GM11168 (cell line): ENCODE results near the gene MRPL38.

Experiments
- in situ Hi-C: fragments of 300-500 bp; cut with MboI; formaldehyde crosslinking; loops from one replicate; pipeline ENCODE4 v1.12.0; 2022; ENCODE audit warnings: low sequenced_read_pairs; ENCODE audit not compliant: unreplicated experiment

The MRPL38 gene

DNA sequence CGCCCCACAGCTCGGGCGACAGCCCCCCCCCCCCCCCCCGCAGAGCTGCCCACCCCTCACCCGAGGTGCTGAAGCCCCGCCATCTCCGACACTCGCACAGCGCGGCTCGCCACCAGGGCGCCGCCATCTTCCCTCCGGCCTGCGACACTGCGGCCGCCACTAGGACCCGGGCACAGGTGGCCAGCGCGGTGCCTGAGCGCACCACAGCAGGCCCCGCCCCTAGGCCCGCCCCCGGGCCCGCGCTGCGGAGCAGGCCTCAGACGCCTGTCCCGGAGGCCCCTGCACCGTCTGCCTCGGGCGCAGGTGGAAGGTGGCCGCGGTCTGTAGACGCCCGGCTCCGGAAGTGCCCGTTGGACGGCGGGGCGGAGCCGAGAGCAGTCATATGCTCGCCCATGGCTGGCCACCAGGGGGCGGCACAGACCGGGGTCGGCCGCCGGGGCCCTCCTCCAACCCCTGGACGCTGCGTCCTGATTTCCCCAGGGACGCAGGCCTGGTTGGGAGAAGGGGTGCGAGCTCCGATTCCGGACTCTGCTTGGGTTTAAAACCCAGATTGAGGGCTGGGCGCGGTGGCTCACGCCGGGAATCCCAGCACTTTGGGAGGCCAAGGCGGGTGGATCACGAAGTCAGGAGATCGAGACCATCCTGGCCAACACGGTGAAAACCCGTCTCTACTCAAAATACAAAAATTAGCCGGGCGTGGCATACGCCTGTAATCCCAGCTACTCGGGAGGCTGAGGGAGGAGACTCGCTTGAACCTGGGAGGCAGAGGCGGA, at the start of gene MRPL38:
Gene MRPL38 (minus strand): TSS at position 136 of the 773 bp plus-strand sequence. CDS start 9 bp downstream, at position 127.
- in situ Hi-C loops = loop anchor here (25.0 kb wide), 1 partner anchor 407 kb away; the partner anchor contains the start of gene QRICH2

DNA sequence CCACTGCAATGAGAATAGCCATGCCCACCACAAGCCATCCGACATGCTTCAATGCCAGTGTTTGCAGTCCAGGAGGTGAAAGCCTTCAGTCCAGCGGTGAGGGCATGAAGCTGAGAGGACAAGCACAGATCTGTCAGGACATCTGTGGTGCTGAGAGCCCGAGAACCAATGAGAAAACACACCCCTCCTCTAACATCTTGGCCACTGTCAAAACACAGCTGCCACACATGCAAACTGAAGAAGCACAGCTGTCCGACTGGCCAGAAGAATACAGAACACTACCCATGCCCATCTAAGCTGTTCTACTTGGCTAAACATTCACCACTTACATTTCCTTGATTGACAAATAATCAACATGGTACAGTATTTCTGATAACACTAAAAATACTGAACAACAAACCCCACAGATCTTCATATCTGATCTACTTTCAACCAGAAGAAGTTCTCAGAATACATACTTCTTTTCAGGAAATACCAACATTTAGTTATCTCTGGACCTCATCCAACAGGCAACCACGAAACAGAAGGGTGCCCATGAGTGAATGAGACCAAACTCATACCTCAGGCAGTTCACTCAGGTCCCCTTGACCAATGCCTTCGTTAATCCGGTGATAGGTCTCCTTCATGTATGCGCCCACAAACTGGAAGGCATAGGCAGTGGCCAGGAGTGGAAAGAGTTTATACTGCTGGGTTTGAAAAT, 46.3 kb upstream of the MRPL38 start:
- in situ Hi-C loops = no loop called here

DNA sequence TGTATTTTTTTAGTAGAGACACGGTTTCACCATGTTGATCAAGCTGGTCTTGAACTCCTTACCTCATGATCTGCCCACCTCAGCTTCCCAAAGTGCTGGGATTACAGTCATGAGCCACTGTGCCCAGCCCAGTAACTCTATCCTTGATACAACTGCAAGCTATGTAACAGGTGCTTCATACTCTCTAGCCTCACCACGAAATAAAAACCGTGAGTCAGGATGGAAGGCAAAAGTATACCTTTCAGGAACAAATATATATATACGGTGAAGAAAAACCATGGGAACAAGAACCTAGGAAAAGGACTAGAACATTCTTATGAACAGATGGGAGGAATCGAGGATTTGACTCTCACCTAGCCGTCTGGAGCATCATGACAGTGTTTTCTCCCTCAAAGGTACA, 45.7 kb upstream of the MRPL38 start:
- in situ Hi-C loops = no loop called here

DNA sequence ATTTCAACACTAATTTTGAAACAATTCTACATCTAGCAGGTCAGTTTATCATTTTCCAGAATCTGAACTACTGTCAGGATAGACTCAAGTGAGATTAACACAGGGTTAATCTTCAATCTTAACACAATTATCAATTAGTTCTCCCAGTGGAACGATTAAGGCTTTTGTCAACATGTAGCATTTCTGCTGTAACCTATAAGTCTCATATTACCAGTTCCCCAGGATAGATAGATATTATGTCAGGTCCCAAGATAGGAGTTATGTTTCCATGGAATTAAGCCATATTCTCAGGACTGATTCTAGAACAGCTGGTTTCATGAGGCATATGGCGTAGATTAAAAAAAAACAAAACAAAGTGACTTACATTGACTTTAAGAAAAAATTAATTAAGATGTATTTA, 40.5 kb upstream of the MRPL38 start:
- in situ Hi-C loops = no loop called here

DNA sequence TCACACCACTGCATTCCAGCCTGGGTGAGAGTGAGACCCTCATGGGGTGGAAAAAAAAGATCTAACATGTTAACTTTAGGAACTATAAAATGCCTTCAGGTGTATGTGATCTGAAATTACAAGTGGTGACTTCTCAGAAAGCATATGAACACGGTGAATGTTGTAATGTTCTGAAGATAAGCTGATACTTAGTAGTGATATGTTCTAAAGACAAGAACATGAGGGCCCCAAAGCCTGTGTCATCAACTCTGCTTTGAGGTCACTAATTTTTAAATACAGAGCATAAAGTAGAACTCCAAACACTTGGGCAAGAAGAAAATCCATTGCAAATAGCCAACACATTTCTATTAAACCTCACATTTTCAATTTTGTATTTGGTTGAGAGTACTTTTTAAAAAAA, 38.8 kb upstream of the MRPL38 start:
- in situ Hi-C loops = no loop called here

DNA sequence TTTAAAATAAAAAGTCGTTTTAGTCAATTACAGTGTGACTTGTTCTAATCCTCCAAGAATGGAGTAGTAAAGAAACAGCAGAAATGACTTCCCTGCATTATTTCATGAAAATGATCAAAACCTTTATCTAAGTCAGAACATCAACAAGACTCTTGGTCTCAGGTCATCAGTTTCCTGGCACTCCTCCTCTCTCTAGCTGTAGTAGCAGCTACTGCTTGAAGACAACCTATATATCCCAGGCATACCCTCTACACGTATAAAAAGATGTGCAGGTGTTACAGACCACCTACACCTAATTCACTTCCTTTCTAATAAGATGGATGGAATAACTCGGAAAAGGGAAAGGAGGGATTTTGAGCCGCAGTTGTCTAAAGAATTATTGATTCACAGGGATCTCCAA, 37.8 kb upstream of the MRPL38 start:
- in situ Hi-C loops = no loop called here

DNA sequence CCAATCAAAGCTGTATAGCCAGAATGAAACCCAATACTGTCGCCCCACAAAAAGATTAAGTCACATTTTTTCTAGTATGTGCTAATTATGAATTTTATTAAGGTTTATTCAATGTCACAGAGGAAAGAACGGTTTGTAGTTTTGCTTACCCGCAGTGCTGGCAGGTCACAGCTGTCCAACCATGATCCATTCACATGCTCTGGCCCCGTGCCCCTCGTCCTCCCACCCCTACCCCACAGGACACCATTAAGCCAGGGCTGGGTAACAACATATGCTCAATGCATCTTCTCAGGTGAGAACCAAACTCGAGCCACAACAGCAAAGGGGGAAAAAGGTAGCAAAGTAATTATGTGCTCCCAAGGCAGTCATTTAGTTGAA, 36.7 kb upstream of the MRPL38 start:
- in situ Hi-C loops = no loop called here

DNA sequence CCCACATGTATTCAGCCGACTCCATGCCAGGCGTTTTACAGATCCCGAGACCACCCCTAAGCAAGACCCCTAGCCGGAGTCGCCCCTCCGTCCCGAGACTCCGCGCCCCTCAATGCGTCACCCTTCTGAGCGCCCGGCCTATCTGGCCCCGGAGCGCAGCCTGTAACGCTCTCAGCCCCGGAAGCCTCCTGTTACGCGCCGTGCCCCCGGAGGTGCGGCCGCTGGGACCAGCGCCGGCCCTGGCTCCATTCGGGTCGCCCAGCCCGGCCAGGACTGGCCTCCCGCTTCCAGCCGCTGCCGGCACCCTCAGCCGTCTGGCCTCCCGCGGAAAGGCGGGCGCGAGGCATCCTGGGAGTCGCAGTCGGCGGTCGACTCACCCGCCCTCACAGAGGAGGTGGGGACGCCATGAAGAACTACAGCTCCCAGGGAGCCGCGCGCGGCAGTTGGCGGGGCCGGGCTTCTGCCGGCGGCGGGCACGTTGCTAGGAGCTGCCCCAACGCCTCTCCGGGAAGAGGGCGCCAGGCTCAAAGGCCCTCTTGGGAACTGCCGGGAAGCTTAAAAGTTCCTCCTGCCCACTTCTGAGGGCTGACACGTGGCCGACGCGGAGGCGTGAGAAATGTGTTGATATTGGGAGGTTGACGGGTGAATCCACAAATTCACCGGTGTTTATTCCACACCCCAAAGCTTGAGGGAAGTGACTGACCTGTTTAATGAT, 36.2 kb upstream of the MRPL38 start, which contains the start of gene FBF1:
Gene FBF1 (minus strand): TSS at position 316 of the 715 bp plus-strand sequence. CDS start 2,893 bp downstream, outside the sequence.
- in situ Hi-C loops = no loop called here

DNA sequence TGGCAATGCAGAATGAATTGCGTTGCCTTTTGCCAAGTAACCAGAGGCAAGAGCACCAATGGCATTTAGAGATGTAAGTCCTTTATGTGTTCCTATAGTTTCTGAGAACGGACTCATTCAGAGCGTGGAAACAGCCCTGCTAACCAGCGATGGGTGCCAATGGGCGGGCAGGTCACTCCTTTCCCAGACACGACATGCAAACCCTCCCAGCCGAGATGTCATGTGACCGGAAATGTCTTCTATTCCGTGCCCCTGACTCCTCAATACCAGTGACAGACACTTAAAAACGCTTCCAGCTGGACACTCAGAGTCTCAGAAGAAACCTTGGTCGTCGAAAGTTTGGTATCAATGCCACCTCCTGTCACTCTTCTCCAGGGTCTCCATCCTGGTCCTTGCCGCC, 33.0 kb upstream of the MRPL38 start:
- in situ Hi-C loops = no loop called here

DNA sequence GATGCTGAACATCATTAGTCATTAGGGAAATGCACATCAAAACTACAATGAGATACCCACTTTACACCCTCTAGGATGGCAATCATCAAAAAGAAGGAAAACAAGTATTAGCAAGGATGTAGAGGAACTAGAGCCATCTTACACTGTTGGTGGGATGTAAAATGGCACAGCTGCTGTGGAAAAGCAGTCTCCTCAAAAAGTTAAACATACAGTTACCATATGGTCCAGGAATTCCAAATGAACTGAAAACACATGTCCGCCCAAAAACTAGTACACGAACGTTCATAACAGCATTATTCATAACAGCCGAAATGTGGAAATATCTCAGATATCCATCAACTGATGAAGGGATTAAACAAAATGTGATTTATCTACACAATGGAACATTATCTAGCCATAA, 29.1 kb upstream of the MRPL38 start:
- in situ Hi-C loops = no loop called here

DNA sequence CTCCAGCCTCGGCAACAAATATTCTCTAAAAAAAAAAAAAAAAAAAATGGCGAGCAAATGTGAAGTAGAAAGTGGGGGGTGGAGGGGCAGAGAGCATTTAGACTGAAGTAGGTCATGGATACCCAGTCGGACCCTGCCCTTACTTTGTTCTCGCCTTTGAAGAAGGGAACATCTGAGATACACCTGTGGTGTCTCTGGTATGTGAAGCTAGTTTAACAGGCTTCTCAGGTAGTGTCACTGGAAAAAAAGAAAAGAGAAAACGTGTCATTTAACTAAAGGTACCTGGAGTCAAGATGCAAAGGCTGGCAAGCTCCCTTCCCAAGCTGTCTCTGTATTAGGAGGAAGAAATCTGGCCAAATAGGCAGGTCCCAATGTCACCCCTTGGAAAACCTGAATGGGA, 28.2 kb upstream of the MRPL38 start:
- in situ Hi-C loops = no loop called here

DNA sequence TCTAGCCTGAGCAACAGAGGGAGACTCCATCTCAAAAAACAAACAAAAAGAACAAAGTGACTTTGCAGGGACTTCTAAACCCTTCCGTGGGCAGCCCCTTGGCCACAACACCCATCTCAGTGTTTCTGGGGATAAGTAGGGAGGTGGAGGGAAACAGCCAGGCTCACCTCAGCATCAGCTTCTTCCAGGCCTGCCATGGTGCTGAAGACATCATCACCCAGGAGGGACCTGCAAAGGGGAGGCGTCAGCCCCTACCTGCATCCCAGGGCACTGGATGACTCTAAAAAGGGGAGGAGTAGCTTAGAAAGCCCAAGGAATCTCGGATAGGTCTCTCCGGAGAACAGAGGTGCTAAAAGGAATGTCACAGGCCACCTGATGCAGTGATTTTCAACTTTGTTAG, 26.4 kb upstream of the MRPL38 start:
- in situ Hi-C loops = no loop called here

DNA sequence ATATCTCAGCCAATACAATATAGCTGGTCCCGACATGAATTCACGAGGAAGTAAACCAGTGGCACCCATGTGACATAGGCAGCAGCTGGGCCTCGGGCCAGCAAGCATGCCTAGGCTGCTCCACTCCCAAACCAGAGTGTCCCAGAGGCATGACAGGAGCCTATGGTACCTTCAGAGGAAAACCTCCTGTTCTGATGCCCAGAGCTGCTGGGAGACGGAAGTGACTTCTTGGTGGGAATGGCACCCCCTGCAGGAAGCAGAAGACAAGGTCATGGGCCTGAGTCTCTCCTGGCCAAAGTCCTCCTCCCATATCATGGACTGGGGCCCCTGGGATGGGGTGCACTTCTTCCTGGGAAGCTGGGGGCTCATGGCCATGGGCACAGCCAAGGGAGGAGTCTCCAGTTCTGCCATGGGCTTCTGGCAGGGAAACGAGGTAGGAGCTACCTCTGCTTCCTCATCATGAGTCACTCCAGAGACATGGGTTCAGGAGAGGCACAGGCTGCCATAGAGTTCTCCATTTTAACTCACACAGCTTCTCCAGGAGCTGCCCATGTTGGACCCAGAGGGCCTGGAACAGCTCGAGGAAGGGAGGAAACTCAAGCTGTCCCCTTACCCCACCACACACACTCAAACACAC, 22.7 kb upstream of the MRPL38 start:
- in situ Hi-C loops = no loop called here

DNA sequence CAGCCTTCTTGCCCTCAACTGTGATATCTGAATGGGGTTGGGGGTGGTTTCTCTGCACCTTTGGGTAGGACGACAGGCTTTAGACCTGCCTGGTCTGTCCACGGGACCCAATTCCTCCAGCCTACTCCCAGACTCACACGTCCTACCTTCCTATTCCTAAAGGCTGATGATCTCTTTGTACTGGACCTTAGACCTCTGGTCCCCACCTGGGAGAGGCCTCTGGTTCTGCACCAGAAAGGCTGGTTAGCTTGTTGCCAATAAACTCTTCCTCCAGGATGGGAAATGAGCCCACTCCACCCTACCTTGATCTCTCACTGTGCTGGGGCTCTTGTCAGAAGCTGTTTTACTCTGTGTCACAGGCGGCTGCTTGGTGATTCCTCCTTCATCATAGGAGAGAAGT, 21.8 kb upstream of the MRPL38 start:
- in situ Hi-C loops = no loop called here

DNA sequence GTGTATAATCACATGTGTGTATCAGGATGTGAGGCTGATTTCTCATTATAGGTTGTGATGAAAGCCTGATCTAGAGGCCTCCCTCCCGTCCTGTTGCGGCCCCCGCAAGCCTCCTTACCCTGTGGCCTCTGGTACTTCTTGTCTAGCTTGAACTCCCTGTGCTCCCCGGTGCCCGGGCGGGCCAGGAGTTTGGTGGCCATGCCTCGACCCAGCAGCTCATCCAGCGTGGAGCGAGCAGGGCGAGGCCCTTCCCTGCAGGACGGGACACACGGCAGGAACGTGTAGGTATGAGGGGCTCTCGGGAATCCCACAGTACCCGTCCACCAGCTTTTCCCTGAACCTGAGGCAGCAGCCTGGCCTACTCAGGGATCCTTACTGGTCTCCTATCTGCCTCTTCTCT, 21.2 kb upstream of the MRPL38 start:
- in situ Hi-C loops = no loop called here

DNA sequence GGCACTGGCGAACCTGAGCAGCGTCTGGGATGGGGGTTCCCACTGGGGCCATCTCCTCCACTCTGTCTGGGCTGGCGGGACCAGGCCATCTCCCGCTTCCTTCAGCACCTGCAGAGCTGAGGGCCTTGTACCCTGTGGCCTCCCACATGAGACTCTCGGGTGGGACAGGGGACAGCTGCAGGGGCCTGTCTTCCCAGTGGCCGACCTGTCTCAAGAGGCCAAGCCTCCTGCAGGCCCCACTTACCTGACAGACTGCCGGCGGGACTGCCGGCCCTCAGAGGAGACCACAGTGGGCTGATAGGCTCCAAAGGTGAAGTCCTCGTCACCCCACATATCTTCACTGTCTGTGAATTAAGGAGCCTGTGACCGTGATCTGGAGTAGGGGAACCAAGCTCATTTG, 20.4 kb upstream of the MRPL38 start:
- in situ Hi-C loops = no loop called here

DNA sequence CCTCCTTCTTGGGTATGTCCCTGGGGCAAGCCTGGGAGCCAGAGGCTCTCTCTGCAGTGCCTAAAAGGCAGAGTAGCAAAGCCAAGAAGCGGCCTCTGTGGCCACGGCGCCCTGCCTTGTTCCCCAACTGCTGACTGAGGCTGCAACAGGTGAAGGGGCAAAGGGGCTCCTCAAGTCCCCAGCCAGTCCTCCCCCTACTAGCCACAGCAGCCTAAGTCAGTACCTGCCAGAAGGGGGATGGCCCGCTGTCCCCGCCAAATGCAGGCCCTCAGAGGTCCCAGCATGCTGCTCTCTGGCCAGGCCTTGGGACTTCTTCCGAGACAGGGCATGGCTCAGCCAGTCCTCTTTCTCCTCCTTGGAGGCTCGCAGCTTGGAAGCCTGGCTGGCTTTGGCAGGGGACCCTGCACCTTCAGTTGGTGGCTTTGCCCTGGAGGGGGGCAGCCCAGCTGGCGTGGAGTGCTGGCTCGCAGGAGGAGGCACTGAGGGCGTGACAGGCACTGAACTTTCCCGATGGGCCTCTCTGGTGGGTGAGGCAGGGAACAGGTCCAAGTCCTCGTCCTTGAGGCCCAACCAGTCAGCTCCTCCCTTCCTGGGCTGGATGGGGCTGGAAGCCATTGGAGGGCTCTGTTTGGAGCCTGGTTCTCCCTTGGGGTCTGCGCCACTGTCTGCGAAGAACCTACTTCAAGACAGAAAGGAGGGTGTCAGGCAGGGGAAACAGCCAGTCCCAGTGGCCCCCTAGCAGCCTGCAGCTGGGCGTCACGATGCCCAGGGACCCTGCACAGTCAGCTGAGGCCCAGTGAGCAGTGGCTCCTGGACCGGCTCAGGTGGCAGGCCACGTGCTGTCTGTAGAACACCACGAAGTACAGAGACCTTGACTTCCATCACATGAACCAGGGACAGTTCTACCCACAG, 18.5 kb upstream of the MRPL38 start:
- in situ Hi-C loops = loop anchor here (25.0 kb wide), 1 partner anchor 389 kb away; the partner anchor contains the start of gene QRICH2

DNA sequence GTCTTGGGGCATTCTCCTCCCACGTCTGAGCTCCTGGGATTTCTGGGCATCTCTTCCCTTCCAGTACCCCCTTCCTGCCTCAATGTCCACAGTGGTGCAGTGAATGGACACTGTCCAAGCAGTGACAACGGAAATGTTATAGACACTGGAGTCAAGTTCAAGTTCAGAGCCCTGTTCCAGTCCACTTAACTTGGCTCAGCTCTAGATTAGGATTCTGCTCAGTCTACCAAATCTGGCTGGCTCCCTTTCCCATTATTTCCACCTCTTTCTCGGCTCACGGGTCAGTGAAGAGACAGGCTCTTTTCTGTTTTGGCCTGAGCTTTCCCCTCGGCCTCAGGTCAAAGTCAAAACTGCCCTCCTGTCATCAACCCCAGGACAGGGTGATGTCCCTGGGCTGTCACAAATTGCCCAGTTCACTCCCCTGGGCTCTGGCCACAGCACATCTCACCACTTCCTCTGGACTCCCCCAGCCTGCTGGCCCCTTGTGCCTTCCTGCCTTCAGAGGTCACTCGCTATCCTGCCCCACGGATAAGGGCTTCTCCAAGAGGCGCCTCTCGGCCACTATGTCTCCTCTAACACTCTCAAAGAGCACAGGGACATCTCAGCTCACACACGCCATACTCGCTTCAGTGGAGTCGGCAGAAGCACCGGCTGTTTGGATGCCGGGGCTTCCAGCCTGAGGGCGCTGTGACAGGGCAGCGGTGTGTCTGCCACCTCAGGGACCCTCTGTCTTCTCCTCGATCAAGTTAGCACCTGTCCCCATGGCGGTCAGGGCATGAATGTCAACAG, 17.7 kb upstream of the MRPL38 start:
- in situ Hi-C loops = loop anchor here (25.0 kb wide), 1 partner anchor 390 kb away; the partner anchor contains the start of gene QRICH2

DNA sequence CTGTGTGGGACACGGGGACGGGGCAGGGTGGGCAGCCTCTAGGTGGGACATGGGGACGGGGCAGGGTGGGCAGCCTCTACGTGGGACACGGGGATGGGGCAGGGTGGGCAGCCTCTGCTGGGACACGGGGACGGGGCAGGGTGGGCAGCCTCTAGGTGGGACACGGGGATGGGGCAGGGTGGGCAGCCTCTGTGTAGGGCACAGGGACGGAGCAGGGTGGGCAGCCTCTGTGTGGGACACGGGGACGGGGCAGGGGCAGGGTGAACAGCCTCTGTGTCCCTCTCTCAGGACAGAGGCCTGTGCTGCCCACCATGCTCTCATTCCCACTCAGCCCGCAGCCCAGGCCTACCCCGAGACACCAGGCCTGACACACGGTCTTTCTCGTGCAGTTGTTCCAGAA, 16.9 kb upstream of the MRPL38 start:
- in situ Hi-C loops = loop anchor here (25.0 kb wide), 1 partner anchor 391 kb away; the partner anchor contains the start of gene QRICH2
